Measurements from ENCODE around the gene FBXL2. TPM values are rescaled to one million over a fixed set of nuclear protein-coding genes. Genes with fewer than 3 reads are reported as not detected.

The FBXL2 gene

GRCh38 chr3:33430571-33430970, 153.3 kb downstream of the FBXL2 start:
- WGBS (ENCODE audit: extremely low coverage, insufficient coverage, low lambda C conversion rate): no CpG with 5 or more reads among the region's 4 CpGs
- Histone ChIP-seq H3K4me2 (ENCODE audit: low read length) (no peak overlapping the region), H3K79me1 (ENCODE audit: low read length) (peaks cover 11% of the 10 kb centered on the region), H3K27me3 (ENCODE audit: insufficient read depth, low read length, poor library complexity) (no peaks in the 10 kb centered on the region), H2BK5ac (ENCODE audit: low read length) (no peak overlapping the region), H3K79me2 (ENCODE audit: control insufficient read depth, insufficient read depth, low read length) (peaks cover 53% of the 10 kb centered on the region), H3K4ac (ENCODE audit: low read depth, low read length) (no peak overlapping the region), H3K23ac (ENCODE audit: low read length) (no peak overlapping the region), H3K36me3 (ENCODE audit: control insufficient read depth, insufficient read depth, low read length) (no peaks in the 10 kb centered on the region), H2AK5ac (ENCODE audit: low read length) (no peak overlapping the region), H3K27ac (ENCODE audit: low read depth, low read length) (no peak overlapping the region), H3K4me1 (ENCODE audit: control insufficient read depth, low read depth, low read length) (peaks cover 11% of the 10 kb centered on the region), H4K5ac (ENCODE audit: low read length) (no peak overlapping the region), H3K18ac (ENCODE audit: low read length) (no peak overlapping the region), H4K8ac (ENCODE audit: low read depth, low read length) (no peak overlapping the region), H2BK120ac (ENCODE audit: low read depth, low read length) (no peak overlapping the region), H3K9ac (ENCODE audit: low read length) (no peak overlapping the region), H3K56ac (ENCODE audit: low read length) (no peak overlapping the region), H2BK15ac (replicated peaks; ENCODE audit: low read depth) (no peak overlapping the region), H3K4me3 (ENCODE audit: low read length) (no peak overlapping the region)
- DNase-seq: peak; percentile 36

GRCh38 chr3:33433843-33434242, 156.6 kb downstream of the FBXL2 start:
- no peak overlapping the region for H3K4me2 ChIP-seq (ENCODE audit: low read length)
- H4K8ac ChIP-seq (ENCODE audit: low read depth, low read length): no peak overlapping the region
- H3K18ac ChIP-seq (ENCODE audit: low read length): no peak overlapping the region
- peaks cover 9% of the 10 kb centered on the region for H3K79me1 ChIP-seq (ENCODE audit: low read length)
- no peak overlapping the region for H2BK120ac ChIP-seq (ENCODE audit: low read depth, low read length)
- H3K36me3 ChIP-seq (ENCODE audit: control insufficient read depth, insufficient read depth, low read length): no peaks in the 10 kb centered on the region
- H3K27ac ChIP-seq (ENCODE audit: low read depth, low read length): no peak overlapping the region
- no peak overlapping the region for H2AK5ac ChIP-seq (ENCODE audit: low read length)
- WGBS (ENCODE audit: extremely low coverage, insufficient coverage, low lambda C conversion rate): no CpG with 5 or more reads among the region's 2 CpGs
- no peak for DNase-seq
- H3K4ac ChIP-seq (ENCODE audit: low read depth, low read length): no peak overlapping the region
- H3K23ac ChIP-seq (ENCODE audit: low read length): no peak overlapping the region
- H2BK15ac ChIP-seq (replicated peaks; ENCODE audit: low read depth): no peak overlapping the region
- H3K79me2 ChIP-seq (ENCODE audit: control insufficient read depth, insufficient read depth, low read length): peaks cover 63% of the 10 kb centered on the region
- H3K4me1 ChIP-seq (ENCODE audit: control insufficient read depth, low read depth, low read length): peaks cover 4% of the 10 kb centered on the region
- H4K5ac ChIP-seq (ENCODE audit: low read length): no peak overlapping the region
- H3K4me3 ChIP-seq (ENCODE audit: low read length): no peak overlapping the region
- H3K9ac ChIP-seq (ENCODE audit: low read length): no peak overlapping the region
- no peak overlapping the region for H3K56ac ChIP-seq (ENCODE audit: low read length)
- H3K27me3 ChIP-seq (ENCODE audit: insufficient read depth, low read length, poor library complexity): no peaks in the 10 kb centered on the region
- no peak overlapping the region for H2BK5ac ChIP-seq (ENCODE audit: low read length)

Small RNAs within 50 kb of the gene (small RNA-seq; reads per million reads assigned to genes)
- not detected for gene RNU7-110P (ENCODE audit: insufficient read depth)
